HG02678 (cell line): ENCODE data around the gene SCYL1.

ENCODE experiments used
- ATAC-seq: cut with Tn5 transposase; IDR thresholded peaks from one replicate; pipeline ENCODE4 v1.9.1; 2021; ENCODE audit warnings: mild to moderate bottlenecking, moderate library complexity; ENCODE audit not compliant: unreplicated experiment

The SCYL1 gene

GRCh38 chr11:65551572-65552387 lies 26.9 kb downstream of the SCYL1 start:
- ATAC-seq, result peak; percentile 76

- ATAC-seq, result peak; percentile 9
These were observed 27.6 kb downstream of the SCYL1 start for GRCh38 chr11:65552388-65552951.

- ATAC-seq, result no peak
These were observed 28.6 kb downstream of the SCYL1 start for GRCh38 chr11:65553301-65554001.

- ATAC-seq, result no peak
These were observed 29.4 kb downstream of the SCYL1 start for GRCh38 chr11:65554057-65554818.

GRCh38 chr11:65554842-65555430 lies 30.1 kb downstream of the SCYL1 start:
- no peak for ATAC-seq

GRCh38 chr11:65555693-65556231 lies 30.9 kb downstream of the SCYL1 start:
- no peak for ATAC-seq

GRCh38 chr11:65556470-65557279 lies 31.8 kb downstream of the SCYL1 start:
- no peak for ATAC-seq

- no peak for ATAC-seq
These were observed 32.6 kb downstream of the SCYL1 start for GRCh38 chr11:65557280-65558001.

GRCh38 chr11:65558002-65558929 lies 33.4 kb downstream of the SCYL1 start, which contains the start of gene LTBP3:
TSS of gene LTBP3 (minus strand) at chr11:65558359. CDS start at chr11:65557959, 400 bp downstream.
- ATAC-seq, result no peak

GRCh38 chr11:65558930-65559509 lies 34.1 kb downstream of the SCYL1 start:
- ATAC-seq, result no peak

- no peak for ATAC-seq
These were observed 34.7 kb downstream of the SCYL1 start for GRCh38 chr11:65559535-65559934.

- ATAC-seq, result no peak
These were observed 35.2 kb downstream of the SCYL1 start for GRCh38 chr11:65559951-65560537.

GRCh38 chr11:65560555-65561418 lies 35.9 kb downstream of the SCYL1 start:
- ATAC-seq, result no peak

GRCh38 chr11:65562020-65562419 lies 37.1 kb downstream of the SCYL1 start:
- no peak for ATAC-seq

GRCh38 chr11:65562788-65563187 lies 37.9 kb downstream of the SCYL1 start:
- ATAC-seq, result no peak

- no peak for ATAC-seq
These were observed 38.7 kb downstream of the SCYL1 start for GRCh38 chr11:65563601-65564000.
